ENCODE data around the gene NAPG.

GRCh38 chr18:10562773-10563160 is 36.9 kb downstream of the NAPG start:
- TF ChIP-seq CTCF (conservative IDR thresholded peaks at IDR 0.05; ENCODE audit: low read length) (no peak), EZH2phosphoT487 (IDR thresholded peaks at IDR 0.05; ENCODE audit: borderline replicate concordance) (no peak)
